Brain pericyte (primary cell): ENCODE measurements around the gene VPS13C.
A peak's percentile ranks its signal among the peaks of the same experiment; 100 is the strongest.

Experiments
- DNase-seq: peaks from one replicate; pipeline ENCODE4 v3.0.0-alpha.2; 2012; ENCODE audit warnings: low read depth, low spot score

VPS13C gene

DNA sequence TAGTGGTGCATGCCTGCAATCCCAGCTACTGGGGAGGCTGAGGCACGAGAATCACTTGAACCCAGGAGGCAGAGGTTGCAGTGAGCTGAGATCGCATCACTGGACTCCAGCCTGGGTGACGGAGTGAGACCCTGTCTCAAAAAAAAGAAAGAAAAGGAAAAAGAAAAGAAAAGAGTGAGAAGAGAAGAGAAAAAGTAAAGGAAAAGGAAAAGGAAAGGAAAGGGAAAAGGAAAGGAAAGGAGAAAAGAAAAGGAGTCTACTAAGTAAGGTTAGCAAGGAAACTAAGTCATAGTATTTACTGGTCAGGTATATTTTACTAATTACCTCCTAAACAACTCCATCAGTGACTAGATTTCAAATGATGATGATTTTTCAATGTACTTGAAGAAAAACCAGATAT, 198.3 kb downstream of the VPS13C start:
- DNase-seq, result no peak

GRCh38 chr15:61857169-61857829, 202.9 kb downstream of the VPS13C start:
- DNase-seq, result no peak

- DNase-seq, result no peak
Observed at GRCh38 chr15:61856295-61856694, 204.0 kb downstream of the VPS13C start.

DNA sequence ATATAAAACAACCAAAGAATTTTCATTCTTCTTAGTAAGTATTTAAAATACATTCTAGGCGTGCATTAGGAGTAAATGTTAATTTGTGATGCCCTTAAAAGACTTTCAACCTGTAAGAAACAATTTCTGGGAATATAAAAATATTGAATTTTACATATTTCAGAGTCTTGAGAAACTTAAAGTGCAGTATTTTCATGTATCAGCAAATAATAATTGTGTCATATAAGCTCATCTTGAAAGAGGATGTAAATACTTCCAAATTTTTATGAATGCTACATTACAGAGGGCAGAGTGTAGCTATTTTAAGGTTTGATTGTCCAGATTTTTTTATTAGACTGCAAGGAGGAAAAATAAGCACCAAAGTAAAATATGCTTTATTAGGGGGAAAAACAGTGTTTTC, 207.1 kb downstream of the VPS13C start:
- no peak for DNase-seq

- DNase-seq, result no peak
Observed at GRCh38 chr15:61851955-61852354, 208.3 kb downstream of the VPS13C start.

DNA sequence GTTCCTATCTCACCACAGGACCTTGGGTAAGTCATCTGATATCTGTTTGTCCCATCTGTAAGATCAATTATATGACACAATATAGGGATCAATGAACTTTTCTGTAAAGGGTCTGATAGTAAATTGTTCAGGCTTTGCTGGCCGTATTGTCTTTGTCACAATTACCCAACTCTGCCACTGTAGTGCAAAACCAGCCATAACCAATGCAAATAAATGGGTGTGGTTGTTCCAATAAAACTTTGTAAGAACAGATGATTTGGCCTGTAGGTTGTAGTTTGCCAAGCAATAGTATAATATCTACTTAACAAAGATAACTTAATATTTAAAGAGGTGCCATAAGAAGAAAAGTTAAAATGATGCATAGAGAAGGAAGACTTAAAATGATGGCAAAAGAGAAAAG, 210.8 kb downstream of the VPS13C start:
- DNase-seq, result no peak

- DNase-seq, result no peak
Observed at GRCh38 chr15:61841466-61841865, 218.8 kb downstream of the VPS13C start.

GRCh38 chr15:61840090-61840489, 220.2 kb downstream of the VPS13C start:
- no peak for DNase-seq

DNA sequence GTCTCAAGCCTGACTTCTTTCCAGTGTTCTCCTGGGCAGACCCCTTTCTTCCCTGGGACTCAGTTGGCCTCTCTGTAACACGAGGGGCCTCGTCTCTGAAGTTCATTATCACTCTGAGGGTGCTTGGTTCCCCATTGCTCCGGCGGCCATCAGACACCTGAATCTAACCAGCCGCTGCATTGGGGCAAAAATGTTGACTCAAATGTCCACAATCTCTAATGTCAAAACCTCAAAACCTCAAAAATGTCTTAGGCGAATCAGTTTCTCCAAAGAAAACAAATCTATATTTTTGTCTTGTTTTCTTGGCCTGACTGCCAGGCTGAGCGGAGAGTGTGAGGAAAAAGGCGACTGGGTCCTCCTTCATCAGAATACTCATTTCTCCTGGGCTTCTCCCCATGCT, 220.7 kb downstream of the VPS13C start:
- DNase-seq, result no peak

GRCh38 chr15:61835496-61836106, 224.6 kb downstream of the VPS13C start:
- DNase-seq, result no peak

GRCh38 chr15:61835029-61835428, 225.2 kb downstream of the VPS13C start:
- DNase-seq, result no peak

DNA sequence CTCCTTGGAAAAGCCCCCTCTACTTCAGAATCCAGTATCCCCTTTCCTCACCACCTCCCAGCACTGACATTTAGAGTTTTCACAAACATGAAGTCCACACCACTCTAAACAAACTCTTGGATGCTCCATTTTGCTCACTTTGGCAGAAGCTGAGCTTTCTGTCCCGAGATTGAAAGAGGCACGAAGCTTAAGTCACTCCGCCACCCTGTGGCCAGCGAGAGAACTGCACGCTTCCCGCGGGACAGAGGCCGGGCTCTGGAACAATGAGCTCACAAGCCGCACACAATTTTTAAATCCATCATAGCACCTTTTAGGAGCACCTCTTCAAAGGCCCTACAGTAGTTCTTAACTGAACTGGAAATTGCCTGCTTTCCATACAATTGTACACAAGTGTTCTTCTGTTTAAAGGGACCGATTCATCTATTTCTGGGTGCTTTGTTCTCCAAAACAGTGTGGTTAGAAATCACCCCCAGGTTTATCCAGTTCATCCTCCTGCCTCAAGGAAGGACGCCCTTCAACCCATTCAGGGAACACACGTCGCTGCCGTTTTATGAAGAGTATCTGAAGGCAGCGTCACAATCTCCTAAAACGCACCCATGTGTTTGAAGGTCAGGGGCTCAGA, 226.1 kb downstream of the VPS13C start:
- peak; percentile 32 for DNase-seq

DNA sequence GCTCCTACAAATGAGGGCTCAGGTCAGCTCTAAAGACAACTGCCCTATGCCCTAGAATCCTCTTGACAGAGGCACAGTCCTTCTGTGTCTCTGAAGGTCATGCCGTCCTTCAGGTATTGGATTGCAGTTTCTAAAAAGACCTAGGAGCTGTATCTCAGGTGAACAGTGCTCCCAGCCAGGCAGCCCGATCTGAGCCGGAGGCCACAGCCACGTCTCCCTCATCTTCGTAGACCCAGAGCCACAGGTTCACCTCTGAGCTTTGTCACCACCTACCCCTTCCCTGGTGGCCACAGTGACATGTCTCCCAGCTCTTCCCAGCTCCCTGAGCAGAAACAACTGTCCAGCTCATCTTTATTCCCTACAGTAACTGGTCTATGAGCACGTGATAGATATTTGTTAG, 228.0 kb downstream of the VPS13C start:
- no peak for DNase-seq

DNA sequence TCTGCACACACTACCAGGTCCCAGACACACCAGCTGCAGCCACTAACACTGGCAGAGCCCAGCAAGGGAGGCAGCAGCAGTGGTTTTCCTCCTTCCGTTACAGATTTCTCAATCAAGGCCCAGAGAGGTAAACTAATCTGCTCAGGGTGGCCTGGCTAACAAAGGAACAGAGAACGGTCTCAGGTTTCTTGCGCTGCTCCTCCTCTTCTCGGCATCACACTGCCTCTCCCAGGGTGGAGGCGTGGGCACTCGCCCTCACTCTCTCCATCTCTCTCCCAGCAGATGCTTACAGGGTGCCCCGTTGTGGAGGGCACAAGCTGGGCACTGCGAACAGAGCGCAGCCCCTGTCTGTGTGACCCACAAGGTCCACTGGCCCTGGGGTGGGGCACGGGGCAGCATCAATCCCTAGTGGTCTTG, 228.7 kb downstream of the VPS13C start:
- DNase-seq, result no peak

GRCh38 chr15:61830536-61831330, 229.5 kb downstream of the VPS13C start:
- no peak for DNase-seq

GRCh38 chr15:61829514-61829889, 230.7 kb downstream of the VPS13C start:
- no peak for DNase-seq

DNA sequence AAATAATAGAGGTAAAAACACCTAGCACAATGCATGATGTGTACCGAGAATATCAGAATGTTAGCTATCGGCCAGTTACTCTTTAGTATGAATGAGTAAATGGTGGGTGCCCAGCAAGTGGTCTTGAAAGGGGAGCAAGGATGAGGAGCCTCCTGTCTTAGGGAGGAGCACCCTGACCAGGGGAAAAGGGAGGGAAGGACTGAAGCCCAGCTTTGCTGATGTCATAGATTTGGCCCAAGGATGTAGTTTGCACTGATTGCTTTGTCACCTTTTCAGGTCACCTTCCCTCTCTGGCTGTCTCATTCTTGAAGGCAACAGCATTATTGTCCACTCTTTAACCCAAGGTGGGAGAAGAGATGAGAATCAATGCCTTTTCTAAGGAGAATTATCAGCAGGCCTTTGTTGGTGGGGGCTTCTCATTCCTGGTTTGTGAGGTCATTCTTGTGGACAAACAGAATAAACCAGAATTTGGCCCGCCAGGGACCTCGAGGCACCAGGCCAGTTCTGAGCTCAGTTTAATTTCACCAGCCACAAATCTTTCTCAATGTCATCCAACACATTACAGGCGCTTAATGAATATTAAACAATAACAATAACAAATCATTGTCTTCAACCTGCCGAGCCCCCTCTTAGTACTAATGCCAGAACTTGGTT, 231.3 kb downstream of the VPS13C start:
- DNase-seq, result no peak

DNA sequence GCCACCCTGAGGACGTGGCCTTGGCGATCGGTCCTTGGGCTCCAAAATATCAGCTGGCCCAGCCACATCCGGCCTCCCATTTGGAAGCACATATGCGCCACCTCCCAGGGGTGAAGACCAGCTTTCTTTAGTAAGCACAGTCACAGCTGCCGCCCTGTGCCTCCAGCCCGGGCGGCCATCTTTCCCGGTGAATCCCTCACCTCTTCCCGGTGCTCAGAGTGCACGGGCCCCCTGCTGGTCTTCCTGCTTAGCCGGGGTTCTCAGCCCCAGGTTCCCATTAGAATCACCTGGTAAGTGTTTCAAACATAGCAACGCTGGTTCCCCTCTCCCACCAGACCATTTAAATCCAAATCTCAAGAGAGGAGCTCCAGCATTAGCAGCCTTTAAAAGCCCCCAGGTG, 232.2 kb downstream of the VPS13C start:
- DNase-seq, result no peak

GRCh38 chr15:61827131-61827530, 233.1 kb downstream of the VPS13C start:
- DNase-seq, result no peak

DNA sequence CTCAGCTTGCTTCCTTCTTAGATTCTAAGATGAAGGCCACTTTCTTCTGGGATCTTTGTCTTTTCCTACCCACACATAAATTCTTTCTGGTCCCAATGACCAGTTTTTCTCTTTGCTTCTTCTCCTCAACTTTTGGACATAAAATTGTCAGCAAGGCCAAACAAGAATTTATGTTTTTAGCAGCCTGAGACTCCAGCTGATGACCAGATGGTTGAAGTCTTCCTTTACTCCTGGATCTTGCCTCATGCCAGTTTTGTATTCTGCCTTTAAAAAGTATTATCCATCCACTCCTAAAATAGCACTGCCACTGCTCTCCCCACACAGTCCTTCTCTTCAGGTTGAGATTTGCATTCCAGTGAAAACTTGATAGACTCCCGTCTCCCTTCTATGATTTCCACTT, 236.0 kb downstream of the VPS13C start:
- no peak for DNase-seq

GRCh38 chr15:61822511-61822910, 237.7 kb downstream of the VPS13C start:
- no peak for DNase-seq

DNA sequence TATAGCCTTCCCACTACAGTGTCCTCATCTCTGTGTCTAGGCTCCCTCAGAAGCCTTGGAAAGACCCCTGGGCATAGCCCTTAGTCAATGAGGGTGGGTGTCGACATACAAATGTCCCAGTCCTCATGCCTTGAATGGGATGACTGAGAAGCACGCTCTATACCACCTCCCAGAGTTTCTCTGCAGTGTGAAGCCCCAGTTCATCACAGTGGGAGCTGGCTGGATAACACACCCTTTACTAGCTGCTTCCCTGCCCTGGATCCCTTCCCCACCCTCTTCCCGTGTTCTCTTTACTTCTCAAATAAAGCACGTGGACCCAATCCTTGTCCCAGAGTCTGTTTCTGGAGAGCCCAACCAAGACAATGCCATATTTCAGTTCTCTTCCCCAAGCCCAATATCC, 239.3 kb downstream of the VPS13C start:
- no peak for DNase-seq
